ENCODE results near the gene YPEL5.

DNA sequence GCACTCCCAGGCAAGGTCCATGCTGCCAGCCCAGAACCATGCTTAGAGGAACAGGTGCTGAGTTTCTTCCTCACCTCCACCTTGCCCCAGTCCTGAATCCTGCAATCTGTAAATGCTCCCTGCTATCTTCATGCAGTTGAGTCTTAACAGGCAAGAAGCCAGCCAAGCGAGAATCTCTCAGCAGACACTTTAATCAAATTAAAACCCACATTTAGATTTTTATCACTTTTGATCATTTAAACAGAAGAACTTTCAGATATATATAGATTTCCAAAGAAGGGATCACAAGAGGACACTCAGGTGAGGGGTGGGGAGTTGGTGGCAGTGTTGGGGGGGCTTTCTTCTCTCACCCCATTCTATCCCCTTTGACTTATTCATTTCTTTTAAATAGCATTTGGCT, 58.6 kb downstream of the YPEL5 start:
- TF ChIP-seq, protein P1, sequence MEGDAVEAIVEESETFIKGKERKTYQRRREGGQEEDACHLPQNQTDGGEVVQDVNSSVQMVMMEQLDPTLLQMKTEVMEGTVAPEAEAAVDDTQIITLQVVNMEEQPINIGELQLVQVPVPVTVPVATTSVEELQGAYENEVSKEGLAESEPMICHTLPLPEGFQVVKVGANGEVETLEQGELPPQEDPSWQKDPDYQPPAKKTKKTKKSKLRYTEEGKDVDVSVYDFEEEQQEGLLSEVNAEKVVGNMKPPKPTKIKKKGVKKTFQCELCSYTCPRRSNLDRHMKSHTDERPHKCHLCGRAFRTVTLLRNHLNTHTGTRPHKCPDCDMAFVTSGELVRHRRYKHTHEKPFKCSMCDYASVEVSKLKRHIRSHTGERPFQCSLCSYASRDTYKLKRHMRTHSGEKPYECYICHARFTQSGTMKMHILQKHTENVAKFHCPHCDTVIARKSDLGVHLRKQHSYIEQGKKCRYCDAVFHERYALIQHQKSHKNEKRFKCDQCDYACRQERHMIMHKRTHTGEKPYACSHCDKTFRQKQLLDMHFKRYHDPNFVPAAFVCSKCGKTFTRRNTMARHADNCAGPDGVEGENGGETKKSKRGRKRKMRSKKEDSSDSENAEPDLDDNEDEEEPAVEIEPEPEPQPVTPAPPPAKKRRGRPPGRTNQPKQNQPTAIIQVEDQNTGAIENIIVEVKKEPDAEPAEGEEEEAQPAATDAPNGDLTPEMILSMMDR (IDR thresholded peaks at IDR 0.05; ENCODE audit: insufficient read depth, low read length, poor library complexity, severe bottlenecking), result no peak
- TF ChIP-seq EZH2phosphoT487 (conservative IDR thresholded peaks at IDR 0.05; ENCODE audit: low read length), result no peak

All from SU-DHL-6 (cell line).